ENCODE results near the gene TMC4.
"Not testable (repeated sequence)": the region's sequence is repeated elsewhere in the genome, so short reads cannot be mapped to it uniquely, and the experiment has no call there.

The TMC4 gene, protein sequence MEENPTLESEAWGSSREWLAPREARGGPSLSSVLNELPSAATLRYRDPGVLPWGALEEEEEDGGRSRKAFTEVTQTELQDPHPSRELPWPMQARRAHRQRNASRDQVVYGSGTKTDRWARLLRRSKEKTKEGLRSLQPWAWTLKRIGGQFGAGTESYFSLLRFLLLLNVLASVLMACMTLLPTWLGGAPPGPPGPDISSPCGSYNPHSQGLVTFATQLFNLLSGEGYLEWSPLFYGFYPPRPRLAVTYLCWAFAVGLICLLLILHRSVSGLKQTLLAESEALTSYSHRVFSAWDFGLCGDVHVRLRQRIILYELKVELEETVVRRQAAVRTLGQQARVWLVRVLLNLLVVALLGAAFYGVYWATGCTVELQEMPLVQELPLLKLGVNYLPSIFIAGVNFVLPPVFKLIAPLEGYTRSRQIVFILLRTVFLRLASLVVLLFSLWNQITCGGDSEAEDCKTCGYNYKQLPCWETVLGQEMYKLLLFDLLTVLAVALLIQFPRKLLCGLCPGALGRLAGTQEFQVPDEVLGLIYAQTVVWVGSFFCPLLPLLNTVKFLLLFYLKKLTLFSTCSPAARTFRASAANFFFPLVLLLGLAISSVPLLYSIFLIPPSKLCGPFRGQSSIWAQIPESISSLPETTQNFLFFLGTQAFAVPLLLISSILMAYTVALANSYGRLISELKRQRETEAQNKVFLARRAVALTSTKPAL

DNA sequence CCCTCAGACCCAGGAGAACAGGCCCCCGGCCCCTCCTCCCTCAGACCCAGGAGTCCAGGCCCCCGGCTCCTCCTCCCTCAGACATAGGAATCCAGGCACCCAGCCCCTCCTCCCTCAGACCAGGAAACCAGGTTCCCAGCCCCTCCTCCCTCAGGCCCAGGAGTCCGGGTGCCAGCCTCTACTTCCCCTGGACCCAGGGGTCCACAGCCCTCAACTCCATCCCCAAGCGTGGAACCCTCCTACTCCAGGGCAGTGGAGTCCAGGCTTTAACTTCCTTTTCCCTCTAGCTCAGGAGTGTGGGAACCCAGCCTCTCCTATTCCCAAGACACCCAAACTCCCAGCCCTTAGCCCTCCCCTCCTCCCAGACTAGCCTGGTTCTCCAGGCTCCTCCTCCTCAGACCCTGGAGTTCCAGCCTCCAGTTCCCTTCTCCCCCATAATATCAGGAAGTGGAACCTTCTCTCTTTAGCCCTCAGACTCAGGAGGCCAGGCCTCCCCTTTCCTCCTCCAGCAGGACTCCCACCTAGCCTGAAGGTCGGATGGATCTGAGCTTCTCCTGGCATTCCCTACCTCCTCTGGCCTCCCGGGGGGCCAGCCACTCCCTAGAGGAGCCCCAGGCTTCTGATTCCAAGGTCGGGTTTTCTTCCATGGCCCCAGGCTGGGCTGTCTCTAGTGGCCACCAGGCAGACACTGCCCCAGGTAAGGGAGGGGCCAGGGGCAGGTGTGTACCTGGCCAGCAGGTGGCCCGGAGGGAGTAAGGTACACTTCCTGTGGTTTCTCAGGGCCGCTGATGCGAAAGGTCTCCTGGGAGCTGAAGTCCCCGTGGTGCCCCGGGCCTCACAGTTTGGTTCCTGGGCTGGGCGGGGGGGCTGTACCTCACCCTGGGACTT is at the start of gene TMC4:
TMC4 (minus strand) TSS at position 690 of the 888 bp plus-strand sequence; CDS start at position 647, 43 bp downstream.
- no peak for DNase-seq (ENCODE audit: extremely low read depth in 1 of 2, low read depth in 1 of 2)

DNA sequence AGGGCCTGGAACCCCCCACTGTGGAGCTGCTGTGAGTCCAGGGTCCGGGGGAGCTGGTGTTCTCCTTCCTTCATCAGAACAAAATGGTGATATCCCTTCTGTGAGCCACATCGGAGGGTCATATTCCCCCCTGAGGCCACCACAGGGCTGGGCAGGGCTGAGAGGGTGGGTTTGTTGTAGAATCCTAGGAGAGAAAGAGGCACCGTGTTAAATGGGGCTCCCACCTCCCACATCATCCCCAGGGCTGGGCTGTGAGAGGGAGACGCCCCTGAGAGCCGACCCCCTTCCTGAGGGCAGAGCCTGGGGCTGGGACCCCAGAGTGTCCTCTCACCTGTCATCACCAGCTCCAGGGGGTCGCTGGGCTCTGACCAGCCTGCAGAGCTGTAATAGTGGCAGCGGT is 49.0 kb upstream of the TMC4 start:
- not testable (repeated sequence) for DNase-seq (ENCODE audit: extremely low read depth in 1 of 2, low read depth in 1 of 2)

DNA sequence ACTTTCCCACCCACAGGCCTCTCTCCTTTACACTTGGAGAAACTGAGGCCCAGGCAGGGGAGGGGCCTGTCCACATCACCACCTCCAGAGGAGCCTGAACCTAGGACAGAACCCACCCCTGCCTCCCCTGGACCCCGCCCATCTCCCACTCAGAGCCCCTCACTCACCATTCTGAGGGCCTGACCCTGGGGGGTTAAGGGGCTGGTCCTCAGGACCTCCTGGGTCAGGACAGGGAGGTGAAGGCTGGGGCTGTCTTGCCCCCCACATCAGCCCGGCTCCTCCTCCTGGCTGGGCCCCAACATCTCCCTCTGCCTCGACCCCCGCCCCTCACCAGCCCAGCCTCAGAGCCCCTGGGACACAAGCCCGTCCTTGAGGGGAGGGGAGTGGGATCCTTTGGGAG is 46.7 kb upstream of the TMC4 start:
- not testable (repeated sequence) for DNase-seq (ENCODE audit: extremely low read depth in 1 of 2, low read depth in 1 of 2)

DNA sequence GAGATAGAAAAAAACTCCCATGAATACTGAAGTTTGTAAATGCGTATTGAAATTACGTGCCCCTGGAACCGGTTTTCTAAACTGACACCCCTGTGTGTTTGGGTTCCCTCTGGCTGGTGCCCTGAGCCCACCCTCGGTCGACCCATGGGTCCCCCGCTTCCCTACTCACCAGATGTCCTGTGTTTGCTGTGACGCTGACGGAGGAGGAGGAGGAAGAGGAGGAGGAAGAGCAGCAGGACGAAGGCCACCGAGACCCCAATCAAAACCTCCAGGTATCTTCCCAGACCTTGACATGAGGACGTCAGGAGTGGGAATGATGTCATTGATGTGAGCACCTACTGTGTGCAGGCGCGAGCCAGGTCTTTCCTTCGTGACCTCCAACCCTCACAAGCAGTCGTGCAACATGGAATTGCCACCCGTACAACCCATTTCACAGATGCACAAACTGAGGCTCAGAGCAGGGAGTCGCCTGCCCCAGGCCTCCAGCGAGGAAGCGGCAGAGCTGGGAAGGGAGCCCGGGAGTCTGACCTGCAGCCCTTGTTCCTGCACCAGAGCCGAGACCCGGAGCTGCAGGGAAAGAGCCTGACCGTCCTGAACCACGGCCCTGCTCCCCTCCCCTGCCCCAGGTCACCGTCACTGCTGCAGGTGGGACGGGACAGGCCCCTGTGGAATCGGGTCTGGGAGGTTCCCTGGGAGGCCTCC is 46.2 kb upstream of the TMC4 start:
- DNase-seq (ENCODE audit: extremely low read depth in 1 of 2, low read depth in 1 of 2), result no peak

DNA sequence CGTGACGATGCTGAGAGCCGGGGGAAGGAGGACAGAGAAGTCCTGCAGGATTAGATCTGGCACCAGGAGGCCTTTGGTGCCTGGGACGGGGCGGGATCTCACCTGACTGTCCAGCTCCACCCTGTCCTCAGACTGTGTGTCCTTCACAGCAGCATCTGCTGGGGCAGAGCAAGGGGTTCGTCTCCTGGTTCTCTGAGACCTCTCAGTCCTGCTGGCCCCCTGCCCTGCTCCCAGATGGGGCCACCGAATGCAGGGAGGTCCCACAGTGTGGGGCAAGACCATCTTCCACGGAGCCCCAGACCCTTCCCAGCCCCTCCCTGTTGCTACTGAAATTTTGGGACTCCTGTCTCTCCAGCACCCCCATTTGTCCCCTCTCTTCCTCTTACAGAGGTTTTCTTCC is 45.3 kb upstream of the TMC4 start:
- DNase-seq (ENCODE audit: extremely low read depth in 1 of 2, low read depth in 1 of 2), result no peak

DNA sequence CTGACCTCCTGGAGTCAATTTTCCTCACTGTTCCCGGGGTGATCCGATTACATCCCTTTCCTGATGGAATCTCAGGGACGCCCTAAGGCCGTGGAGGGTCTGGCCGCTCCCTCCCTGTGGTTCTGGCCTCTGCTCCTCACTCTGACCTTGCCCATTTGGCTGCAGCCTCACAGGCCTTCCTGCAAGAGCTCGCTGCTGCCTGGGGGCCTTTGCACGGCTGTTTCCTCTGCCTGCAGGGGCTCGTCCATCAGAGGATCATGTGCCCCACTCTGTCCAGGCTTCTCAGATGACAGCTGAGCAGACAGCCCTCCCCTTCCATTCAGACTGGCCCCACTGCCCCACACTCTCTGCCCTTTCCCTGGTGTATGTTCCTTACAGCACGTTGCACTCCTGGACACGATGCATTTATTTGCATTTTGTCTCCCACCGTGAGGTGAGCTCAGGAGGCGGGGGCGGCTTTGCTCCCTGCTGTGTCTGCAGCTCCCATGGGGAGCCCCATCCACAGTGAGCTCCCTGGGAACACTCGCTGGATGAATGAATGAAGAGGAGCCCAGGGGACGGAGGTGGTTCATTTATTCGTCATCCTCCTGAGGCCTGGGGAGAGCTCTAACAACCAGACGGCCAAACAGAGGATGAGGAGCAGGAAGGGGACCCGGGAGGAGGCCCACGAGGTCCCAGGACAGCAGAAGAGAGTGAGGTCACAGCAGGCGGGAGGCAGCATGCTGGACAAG is 44.7 kb upstream of the TMC4 start:
- not testable (repeated sequence) for DNase-seq (ENCODE audit: extremely low read depth in 1 of 2, low read depth in 1 of 2)

DNA sequence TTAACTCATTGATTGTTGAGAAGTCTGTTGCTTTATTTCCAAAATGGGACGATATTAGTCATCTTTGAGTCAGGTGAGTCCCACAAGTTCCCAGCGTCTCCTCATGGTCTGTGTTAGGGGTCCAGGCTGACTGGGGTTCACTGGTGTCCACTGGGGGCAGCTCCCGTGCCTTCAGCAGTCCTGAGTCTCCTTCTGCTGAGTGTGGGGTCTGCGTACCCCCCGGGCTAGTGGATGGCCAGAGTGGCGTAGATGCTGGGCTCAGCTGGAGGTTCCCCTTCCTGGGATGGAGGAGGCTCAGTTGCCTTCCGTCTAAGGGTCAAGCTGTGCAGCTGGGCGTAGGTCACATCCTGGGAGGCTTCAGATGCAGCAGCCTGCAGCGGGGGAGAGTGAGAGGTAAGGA is 43.9 kb upstream of the TMC4 start:
- DNase-seq (ENCODE audit: extremely low read depth in 1 of 2, low read depth in 1 of 2), result no peak

DNA sequence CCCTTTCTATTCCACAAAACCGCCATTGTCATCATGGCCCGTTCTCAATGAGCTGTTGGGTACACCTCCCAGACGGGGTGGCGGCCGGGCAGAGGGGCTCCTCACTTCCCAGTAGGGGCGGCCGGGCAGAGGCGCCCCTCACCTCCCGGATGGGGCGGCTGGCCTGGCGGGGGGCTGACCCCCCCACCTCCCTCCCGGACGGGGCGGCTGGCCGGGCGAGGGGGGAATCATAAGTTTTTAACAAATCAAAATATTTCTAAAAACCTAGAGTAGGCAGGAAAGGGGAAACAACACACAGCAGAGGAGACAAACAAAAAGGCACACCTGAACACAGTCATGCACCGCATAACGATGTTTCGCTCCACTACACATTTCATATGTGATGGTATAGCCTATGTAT is 41.8 kb upstream of the TMC4 start:
- not testable (repeated sequence) for DNase-seq (ENCODE audit: extremely low read depth in 1 of 2, low read depth in 1 of 2)

DNA sequence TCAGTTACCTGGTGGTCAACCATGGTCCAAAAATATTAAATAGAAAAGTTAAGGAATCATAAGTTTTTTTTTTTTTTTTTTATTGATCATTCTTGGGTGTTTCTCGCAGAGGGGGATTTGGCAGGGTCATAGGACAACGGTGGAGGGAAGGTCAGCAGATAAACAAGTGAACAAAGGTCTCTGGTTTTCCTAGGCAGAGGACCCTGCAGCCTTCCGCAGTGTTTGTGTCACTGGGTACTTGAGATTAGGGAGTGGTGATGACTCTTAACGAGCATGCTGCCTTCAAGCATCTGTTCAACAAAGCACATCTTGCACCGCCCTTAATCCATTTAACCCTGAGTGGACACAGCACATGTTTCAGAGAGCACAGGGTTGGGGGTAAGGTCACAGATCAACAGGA is 41.3 kb upstream of the TMC4 start:
- DNase-seq (ENCODE audit: extremely low read depth in 1 of 2, low read depth in 1 of 2), result not testable (repeated sequence)

DNA sequence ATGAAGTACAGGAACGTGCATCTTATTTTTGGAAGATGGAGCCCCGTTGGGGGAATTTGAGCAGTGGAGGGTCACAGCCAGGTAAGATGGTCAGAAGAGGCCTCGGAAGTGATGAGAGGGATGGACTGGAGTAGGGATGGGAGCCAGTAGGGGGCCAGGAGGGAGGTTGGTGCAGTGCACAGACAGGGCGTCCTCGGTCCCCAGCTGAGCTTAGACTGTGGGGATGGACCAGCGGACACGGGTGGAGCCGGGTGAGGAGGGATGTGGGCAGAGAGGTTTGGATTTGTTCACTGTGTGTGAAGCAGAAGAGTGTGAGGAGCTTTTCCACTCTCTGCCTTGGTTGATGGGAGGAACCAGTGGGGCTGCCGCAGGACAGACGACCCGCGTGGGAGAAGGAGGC is 38.3 kb upstream of the TMC4 start:
- DNase-seq (ENCODE audit: extremely low read depth in 1 of 2, low read depth in 1 of 2), result no peak

DNA sequence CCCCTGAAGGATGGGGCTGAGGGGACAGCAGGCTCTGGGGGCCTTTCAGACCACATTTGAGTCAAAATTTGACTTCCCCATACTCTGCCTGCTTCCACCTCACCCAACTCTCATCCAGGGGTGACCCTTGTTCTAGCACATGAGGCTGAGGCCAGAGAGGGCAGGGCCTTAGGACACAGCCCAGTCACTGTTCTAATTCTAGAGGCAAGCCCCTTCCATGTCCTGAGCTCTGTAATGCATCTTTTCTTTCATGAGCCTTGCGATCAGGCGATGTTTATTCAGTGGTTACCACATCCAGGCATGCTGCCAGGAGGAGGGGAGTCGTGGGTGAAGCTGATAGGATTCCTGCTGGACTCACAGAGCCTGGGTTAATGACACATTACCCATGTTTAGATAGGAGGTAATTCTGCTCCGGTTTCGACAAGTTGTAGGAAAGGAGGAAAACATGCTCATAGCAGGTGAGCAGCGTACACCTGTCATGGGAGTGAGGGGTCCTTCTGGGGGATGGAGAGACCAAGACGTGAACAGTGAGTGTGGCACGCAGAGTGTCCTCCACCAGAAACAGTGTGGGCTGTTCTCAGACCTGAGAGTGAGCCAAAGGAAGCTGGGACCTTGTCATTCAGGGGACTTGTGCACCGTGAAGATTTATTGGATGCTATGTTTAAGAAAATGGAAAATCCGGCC is 37.0 kb upstream of the TMC4 start:
- DNase-seq (ENCODE audit: extremely low read depth in 1 of 2, low read depth in 1 of 2), result no peak

DNA sequence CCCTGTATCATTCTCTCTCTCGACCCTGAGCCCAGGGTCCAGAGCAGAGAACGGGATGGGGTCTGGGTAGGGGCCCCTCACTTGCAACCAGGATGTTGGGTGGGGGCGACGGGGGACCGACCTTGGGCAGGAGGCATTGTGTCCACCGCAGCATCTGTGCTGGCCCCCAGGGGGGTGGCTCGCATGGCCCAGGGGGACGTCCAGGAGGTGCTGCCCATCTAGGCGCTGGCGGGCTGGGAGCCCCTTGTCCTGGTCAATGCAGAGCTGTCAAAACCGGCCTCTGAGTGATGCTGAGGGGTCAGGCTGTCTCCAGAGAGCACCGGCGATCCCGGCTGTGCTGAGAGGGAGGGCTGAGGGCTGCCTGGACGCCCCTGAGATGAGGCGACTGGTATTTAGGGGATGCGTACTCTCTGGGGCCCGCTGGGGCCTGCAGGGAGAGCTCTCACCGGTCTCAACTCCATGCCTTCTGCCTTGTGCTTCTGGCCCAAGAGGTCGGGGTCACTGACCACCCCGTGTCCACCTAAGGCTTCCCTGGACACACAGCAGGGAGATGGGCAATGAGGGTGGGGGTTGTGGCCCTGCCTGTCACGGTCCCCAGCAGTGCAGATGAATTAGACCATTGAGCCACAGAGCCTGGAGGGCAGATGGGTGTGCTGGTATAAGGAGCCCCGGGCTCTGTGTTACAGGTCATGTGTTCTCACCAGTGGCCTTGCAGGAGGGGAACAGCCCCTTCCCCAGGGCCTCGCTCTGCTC is 36.3 kb upstream of the TMC4 start:
- DNase-seq (ENCODE audit: extremely low read depth in 1 of 2, low read depth in 1 of 2), result no peak

DNA sequence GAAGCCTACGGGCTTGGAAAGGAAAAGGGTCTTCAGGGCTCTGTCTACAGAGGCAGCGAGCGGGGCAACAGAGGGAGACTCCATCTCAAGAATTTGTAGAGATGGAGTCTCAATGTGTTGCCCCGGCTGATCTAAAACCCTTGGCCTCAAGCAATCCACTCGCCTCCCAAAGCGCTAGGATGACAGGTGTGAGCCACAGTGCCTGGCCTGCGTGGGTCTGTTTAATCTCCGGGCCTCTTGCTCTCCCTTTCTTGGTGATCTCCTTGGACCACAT is 35.8 kb upstream of the TMC4 start:
- DNase-seq (ENCODE audit: extremely low read depth in 1 of 2, low read depth in 1 of 2), result no peak

DNA sequence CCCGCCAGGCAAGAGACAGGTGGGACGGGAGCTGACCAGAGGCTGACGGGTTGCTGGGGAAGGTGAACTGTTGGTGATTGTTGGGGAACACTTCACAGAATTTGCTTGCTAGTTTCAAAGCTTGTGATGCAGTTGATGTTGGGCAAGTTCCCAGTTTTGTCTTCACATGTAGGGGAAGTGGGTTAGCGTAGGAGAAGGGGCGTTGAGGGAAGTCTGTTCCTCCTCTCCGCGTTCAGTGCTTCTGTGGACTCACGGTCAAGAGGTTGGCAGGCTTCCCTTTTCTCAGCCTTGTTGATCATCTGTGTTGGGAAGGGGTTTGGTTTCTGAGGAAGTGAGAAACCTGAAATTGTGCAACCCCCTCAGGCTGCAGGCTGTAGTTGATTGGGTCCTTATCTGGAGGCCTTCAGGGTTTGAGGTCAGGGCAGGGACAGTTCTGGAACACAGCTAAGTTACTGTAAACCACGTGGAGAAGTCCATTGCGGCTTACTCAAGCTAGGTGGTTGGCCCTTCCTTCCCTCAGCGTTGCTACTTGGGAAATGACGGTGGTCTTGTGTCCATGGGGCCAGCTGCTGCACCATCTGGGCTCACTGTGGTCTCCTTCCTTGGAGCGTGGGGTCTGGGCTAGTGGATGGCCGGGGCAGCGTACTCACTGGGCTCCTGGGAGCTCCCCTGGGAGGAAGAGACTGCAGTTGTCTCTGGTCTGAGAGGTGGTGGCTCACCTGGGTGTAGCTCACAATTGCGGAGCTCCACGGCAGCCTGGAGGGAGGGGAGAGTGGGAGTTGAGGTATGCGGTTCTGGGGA is 35.2 kb upstream of the TMC4 start:
- DNase-seq (ENCODE audit: extremely low read depth in 1 of 2, low read depth in 1 of 2), result peak in 1 of 2 donors; percentile 38

DNA sequence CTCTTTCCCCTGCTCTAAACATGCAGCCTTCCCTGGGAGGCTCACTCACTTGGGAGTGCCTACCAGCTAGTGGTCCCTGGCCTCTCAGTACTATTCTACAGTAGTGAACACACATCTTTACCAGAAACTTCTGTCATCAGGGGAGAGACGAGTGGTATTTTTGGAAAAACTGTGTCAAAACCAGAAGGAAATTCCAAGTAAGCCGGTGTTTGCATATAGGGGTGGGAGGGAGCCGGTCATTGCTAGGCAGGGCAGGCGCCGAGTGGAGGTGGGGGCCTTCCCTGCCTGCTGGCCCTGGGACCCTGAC is 34.7 kb upstream of the TMC4 start:
- DNase-seq (ENCODE audit: extremely low read depth in 1 of 2, low read depth in 1 of 2), result no peak

DNA sequence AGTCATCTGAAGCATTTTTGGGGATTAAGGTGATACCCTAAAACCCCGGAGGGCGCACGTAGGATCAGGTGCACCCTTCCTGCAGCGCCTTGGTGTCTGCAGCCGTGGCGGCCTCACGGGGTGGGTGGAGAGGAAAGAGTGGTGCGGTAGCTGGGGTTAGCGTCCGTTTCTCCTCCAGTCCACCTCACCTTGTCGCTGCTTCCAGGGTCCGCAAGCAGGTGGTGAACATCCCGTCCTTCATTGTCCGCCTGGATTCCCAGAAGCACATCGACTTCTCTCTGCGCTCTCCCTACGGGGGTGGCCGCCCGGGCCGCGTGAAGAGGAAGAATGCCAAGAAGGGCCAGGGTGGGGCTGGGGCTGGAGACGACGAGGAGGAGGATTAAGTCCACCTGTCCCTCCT is 34.2 kb upstream of the TMC4 start:
- not testable (repeated sequence) for DNase-seq (ENCODE audit: extremely low read depth in 1 of 2, low read depth in 1 of 2)

DNA sequence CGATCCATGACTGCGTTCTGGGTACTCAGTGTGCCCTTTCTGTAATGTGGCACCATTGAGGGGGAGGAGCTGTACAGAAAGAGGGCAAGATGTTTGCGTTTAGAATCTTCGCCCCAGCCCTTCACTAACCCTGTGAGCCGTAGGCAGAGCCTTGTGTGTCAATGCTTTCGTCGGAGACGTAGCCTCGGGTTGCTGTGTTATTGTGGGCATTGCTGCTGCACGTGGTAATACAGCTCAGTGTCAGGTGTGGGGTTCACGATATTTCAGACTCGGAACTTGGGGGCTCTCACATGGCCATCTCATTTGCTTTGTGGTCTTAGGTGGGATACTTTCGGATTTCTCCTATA is 33.8 kb upstream of the TMC4 start:
- no peak for DNase-seq (ENCODE audit: extremely low read depth in 1 of 2, low read depth in 1 of 2)

DNA sequence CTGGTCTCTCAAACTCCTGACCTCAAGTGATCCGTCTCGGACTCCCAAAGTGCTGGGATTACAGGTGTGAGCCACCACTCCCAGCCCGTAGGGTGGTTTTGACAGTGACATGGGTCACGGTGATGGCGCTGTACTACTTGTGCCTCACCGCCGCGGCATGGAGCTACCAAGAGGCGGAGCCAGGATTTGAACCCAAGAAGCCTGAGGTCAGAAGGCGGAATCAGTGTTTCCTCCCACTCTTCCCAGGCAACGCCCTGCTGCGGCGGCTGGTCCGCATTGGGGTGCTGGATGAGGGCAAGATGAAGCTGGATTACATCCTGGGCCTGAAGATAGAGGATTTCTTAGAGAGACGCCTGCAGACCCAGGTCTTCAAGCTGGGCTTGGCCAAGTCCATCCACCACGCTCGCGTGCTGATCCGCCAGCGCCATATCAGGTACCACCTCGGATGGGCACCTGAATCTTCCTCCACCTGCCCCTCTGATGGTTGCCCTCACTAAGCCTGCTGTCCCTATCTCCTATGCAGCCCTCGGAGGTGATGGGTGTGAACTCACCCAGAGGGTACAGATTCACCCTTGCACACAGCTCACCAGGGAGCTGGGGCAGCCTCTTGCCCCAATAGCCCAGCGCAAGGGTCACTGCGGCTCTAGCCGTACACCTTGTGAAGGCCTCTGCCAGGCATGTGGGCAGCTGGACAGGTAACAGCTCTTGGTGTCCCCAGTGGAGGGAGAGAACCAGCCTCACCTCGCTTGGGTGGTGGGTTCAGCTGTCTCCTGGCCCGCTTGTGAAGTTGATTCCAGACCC is 33.3 kb upstream of the TMC4 start:
- no peak for DNase-seq (ENCODE audit: extremely low read depth in 1 of 2, low read depth in 1 of 2)
